PC-3 (cell line): ENCODE data around the gene VDR. TPM values are rescaled to one million over a fixed set of nuclear protein-coding genes. Genes with fewer than 3 reads are reported as not detected.

Source experiments
- ATAC-seq: fragments of 200-7000 bp; cut with Tn5 transposase; 2 replicates; pipeline ENCODE4 v1.9.1; 2020; ENCODE audit warnings: mild to moderate bottlenecking, moderate library complexity
- BruUV-seq: library from RNA; stranded (reverse); fragments of 400-500 nt; replicated peaks from 2 replicates; lab custom pipeline; 2021; lab: Mats Ljungman, UMichigan
- CTCF ChIA-PET: fragments of 300-600 bp; sonication (Branson Sonifier 250); formaldehyde crosslinking; loops from one replicate; lab custom pipeline; 2022; ENCODE audit warnings: antibody characterized with exemption; lab: Charles Lee
- POLR2A ChIA-PET: fragments of 300-600 bp; sonication (Branson Sonifier 250); formaldehyde crosslinking; loops from one replicate; lab custom pipeline; 2022; ENCODE audit warnings: antibody characterized with exemption; ENCODE audit not compliant: unreplicated experiment; lab: Charles Lee
- DNase-seq: peaks from one replicate; pipeline ENCODE4 v3.0.0-alpha.2; 2015
- H2AFZ ChIP-seq: fragments of 300-600 bp; sonication (generic); 2 replicates; pipeline ENCODE4 v1.6.0; 2016; ENCODE audit warnings: antibody characterized with exemption, low read length
- H3F3A ChIP-seq: fragments of 300-600 bp; sonication (generic); one replicate; pipeline ENCODE4 v1.6.0; 2017; ENCODE audit warnings: antibody characterized with exemption, low read length, control low read depth, mild to moderate bottlenecking; ENCODE audit not compliant: unreplicated experiment
- H3K27ac ChIP-seq: fragments of 300-600 bp; sonication (generic); 2 replicates; pipeline ENCODE4 v1.5.1; 2016; ENCODE audit warnings: mild to moderate bottlenecking, low read length
- H3K27me3 ChIP-seq: fragments of 300-600 bp; sonication (generic); 2 replicates; pipeline ENCODE4 v1.6.1; 2016; ENCODE audit warnings: low read length, mixed read lengths
- H3K36me3 ChIP-seq: fragments of 300-600 bp; sonication (generic); 2 replicates; pipeline ENCODE4 v1.6.1; 2016; ENCODE audit warnings: low read depth, mixed run types, low read length, mixed read lengths
- H3K4me1 ChIP-seq: fragments of 300-600 bp; sonication (generic); 2 replicates; pipeline ENCODE4 v1.5.1; 2016; ENCODE audit warnings: low read length; ENCODE audit not compliant: insufficient read depth
- H3K4me2 ChIP-seq: fragments of 300-600 bp; sonication (generic); 2 replicates; pipeline ENCODE4 v1.6.0; 2016; ENCODE audit warnings: low read length
- H3K4me3 ChIP-seq: fragments of 300-600 bp; sonication (generic); 2 replicates; pipeline ENCODE4 v1.5.1; 2016; ENCODE audit warnings: mild to moderate bottlenecking, low read length, mixed read lengths
- H3K79me2 ChIP-seq: fragments of 300-600 bp; sonication (generic); 2 replicates; pipeline ENCODE4 v1.6.1; 2017; ENCODE audit warnings: low read length, mixed read lengths
- H3K9ac ChIP-seq: fragments of 300-600 bp; sonication (generic); 2 replicates; pipeline ENCODE4 v1.6.0; 2016; ENCODE audit warnings: mild to moderate bottlenecking, low read length
- H3K9me2 ChIP-seq: fragments of 300-600 bp; sonication (generic); replicated peaks from 2 replicates; pipeline ENCODE4 v1.6.1; 2016; ENCODE audit warnings: mixed run types, low read length, mixed read lengths
- H3K9me3 ChIP-seq: fragments of 300-600 bp; sonication (generic); 2 replicates; pipeline ENCODE4 v1.6.1; 2016; ENCODE audit warnings: low read length, mixed read lengths
- H4K20me1 ChIP-seq: fragments of 300-600 bp; sonication (generic); 2 replicates; pipeline ENCODE4 v1.6.1; 2016; ENCODE audit warnings: low read length, mixed read lengths
- EZH2 ChIP-seq: fragments of 300-600 bp; sonication (generic); IDR thresholded peaks from one replicate; pipeline ENCODE4 v1.6.1; 2017; ENCODE audit warnings: antibody characterized with exemption, mild to moderate bottlenecking, low read length; ENCODE audit not compliant: unreplicated experiment
- EZH2phosphoT487 ChIP-seq: fragments of 300-600 bp; sonication (generic); IDR thresholded peaks from 2 replicates; pipeline ENCODE4 v1.6.1; 2018; ENCODE audit warnings: mild to moderate bottlenecking, antibody characterized with exemption, low read length, borderline replicate concordance
- intact Hi-C: fragments of 100-400 bp; cut with micrococcal nuclease; formaldehyde crosslinking; loops from 2 replicates; pipeline ENCODE4 v1.9.0; 2023
- total RNA-seq: library from RNA; depleted of rRNA; stranded (reverse); fragments of >200 nt; gene quantifications from 2 replicates; pipeline ENCODE4 v1.2.3, GENCODE V29; 2014; rRNA removed
- TF ChIP-seq, protein P1 (sequence below): fragments of 300-600 bp; sonication (generic); conservative IDR thresholded peaks from 2 replicates; pipeline ENCODE4 v1.5.1; 2017; ENCODE audit warnings: antibody characterized with exemption, low read depth, mild to moderate bottlenecking, low read length

VDR gene
- total RNA-seq, 1 experiment from 2014 or later: 19.9 TPM

DNA sequence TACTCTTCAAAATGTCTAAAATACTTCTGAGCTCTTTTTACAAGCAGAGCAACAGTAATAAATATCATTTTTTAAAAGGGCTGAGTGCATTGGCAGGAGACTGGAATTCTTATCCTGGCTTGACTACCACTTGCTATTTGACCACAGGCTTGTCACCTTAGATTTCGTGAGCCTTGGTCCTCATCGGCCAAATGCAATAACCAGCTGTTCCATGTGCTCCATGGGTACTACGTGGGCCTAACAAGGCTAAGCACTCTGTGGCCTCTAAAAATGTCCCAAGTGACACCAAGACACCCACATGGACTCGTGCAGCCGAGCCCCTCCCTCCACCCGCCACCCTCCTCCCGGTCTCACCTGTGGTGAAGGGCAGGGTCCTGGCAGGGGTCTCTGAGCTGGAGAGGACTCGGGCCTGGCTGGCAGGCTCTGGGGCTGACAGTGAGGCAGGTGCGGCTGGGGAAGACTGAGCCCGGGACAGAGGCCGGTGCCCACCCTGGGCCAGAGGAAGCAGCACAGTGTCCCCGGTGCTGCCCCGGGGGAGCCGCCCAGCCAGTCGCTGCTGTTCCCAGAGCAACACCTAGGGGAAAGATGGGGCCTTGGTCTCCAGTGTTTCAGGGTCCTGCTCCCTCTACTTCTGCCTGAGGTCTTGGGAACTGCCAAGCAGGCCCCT is 111.6 kb downstream of the VDR start:
- ChIA-PET CTCF (interaction anchor here (0.6 kb wide), 1 partner anchor 43 kb away, joined by 12 read pairs; no protein-coding TSS in a partner anchor), POLR2A (no interaction called here)
- TF ChIP-seq, protein P1, sequence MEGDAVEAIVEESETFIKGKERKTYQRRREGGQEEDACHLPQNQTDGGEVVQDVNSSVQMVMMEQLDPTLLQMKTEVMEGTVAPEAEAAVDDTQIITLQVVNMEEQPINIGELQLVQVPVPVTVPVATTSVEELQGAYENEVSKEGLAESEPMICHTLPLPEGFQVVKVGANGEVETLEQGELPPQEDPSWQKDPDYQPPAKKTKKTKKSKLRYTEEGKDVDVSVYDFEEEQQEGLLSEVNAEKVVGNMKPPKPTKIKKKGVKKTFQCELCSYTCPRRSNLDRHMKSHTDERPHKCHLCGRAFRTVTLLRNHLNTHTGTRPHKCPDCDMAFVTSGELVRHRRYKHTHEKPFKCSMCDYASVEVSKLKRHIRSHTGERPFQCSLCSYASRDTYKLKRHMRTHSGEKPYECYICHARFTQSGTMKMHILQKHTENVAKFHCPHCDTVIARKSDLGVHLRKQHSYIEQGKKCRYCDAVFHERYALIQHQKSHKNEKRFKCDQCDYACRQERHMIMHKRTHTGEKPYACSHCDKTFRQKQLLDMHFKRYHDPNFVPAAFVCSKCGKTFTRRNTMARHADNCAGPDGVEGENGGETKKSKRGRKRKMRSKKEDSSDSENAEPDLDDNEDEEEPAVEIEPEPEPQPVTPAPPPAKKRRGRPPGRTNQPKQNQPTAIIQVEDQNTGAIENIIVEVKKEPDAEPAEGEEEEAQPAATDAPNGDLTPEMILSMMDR: no peak
- no peaks in the 10 kb centered on the region for H4K20me1 ChIP-seq
- H3K27ac ChIP-seq: no peak overlapping the region
- H3K4me1 ChIP-seq: no peaks in the 10 kb centered on the region
- H3K27me3 ChIP-seq: no peaks in the 10 kb centered on the region
- BruUV-seq: no TSS peak
- no peaks in the 10 kb centered on the region for H3K9me2 ChIP-seq
- H3K36me3 ChIP-seq: peaks cover 42% of the 10 kb centered on the region
- ATAC-seq: no peak
- no peak overlapping the region for H3K4me3 ChIP-seq
- no peaks in the 10 kb centered on the region for H3K79me2 ChIP-seq
- H3K9ac ChIP-seq: no peak overlapping the region
- no peaks in the 10 kb centered on the region for H3F3A ChIP-seq
- no peak overlapping the region for H3K4me2 ChIP-seq
- H3K9me3 ChIP-seq: no peaks in the 10 kb centered on the region
- H2AFZ ChIP-seq: no peak overlapping the region
- intact Hi-C loops: no loop called here
- DNase-seq: no peak

DNA sequence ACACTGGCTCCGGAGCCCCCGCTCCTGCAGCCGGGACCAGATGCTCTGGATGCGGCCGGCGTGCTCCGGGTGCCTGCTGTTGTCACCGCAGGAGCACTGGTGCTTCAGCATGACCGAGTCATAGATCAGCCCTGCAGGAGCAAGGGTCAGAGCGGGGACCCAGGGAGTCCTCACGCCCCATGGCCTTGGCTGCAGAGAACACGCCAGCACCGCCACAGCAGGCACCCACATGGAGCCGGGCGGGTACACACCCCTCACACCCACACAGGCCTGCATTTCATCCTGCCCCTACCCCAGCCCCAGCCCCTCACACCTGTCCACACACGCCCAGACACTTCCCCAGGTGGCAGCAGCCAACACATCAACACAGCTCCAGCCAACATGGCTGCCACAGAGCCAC is 112.9 kb downstream of the VDR start:
- H3K36me3 ChIP-seq: peaks cover 55% of the 10 kb centered on the region
- H3F3A ChIP-seq: no peaks in the 10 kb centered on the region
- no peaks in the 10 kb centered on the region for H3K79me2 ChIP-seq
- ChIA-PET CTCF (no interaction called here), POLR2A (no interaction called here)
- no peaks in the 10 kb centered on the region for H3K27me3 ChIP-seq
- no peak overlapping the region for H3K27ac ChIP-seq
- no peak for ATAC-seq
- DNase-seq: no peak
- H4K20me1 ChIP-seq: no peaks in the 10 kb centered on the region
- no peaks in the 10 kb centered on the region for H3K9me3 ChIP-seq
- BruUV-seq: no TSS peak
- H3K9me2 ChIP-seq: no peaks in the 10 kb centered on the region
- H3K4me1 ChIP-seq: no peaks in the 10 kb centered on the region
- TF ChIP-seq, protein P1: no peak
- TF ChIP-seq EZH2phosphoT487 (no peak), EZH2 (no peak)
- H2AFZ ChIP-seq: no peak overlapping the region
- no peak overlapping the region for H3K4me3 ChIP-seq
- intact Hi-C loops: no loop called here
- no peak overlapping the region for H3K9ac ChIP-seq
- no peak overlapping the region for H3K4me2 ChIP-seq

Other genes starting within 250 kb of the VDR start
- 20.3 and 22.1 TPM in 2 replicates for gene RPAP3, start 199.0 kb downstream of the VDR start, total RNA-seq
- gene ENDOU, start 179.5 kb downstream of the VDR start, total RNA-seq: not detected in 2 replicates
- 6.7 and 9.3 TPM in 2 replicates for gene RAPGEF3, start 146.1 kb downstream of the VDR start, total RNA-seq
- gene SLC48A1, start 131.8 kb downstream of the VDR start, total RNA-seq: 21.4 and 22.3 TPM in 2 replicates
- 44.2 and 59.6 TPM in 2 replicates for gene HDAC7, start 85.1 kb downstream of the VDR start, total RNA-seq
- gene TMEM106C, start 58.6 kb upstream of the VDR start, total RNA-seq: 114 and 166 TPM in 2 replicates
- gene COL2A1, start 99.5 kb upstream of the VDR start, total RNA-seq: 6.7 TPM in 2 replicates
- gene SENP1, start 201.1 kb upstream of the VDR start, total RNA-seq: 16.9 and 20.9 TPM in 2 replicates
- gene PFKM, start 214.4 kb upstream of the VDR start, total RNA-seq: 62.2 and 80.8 TPM in 2 replicates